ENCODE measurements around the gene NCK2.

The NCK2 gene

GRCh38 chr2:105736145-105736544 lies 8.6 kb upstream of the NCK2 start:
- no peak for DNase-seq (ENCODE audit: low read depth)

GRCh38 chr2:105737980-105738657 lies 6.6 kb upstream of the NCK2 start:
- no peak for DNase-seq (ENCODE audit: low read depth)

- DNase-seq (ENCODE audit: low read depth) = no peak
These were observed 6.0 kb upstream of the NCK2 start for GRCh38 chr2:105738658-105739241.

- DNase-seq (ENCODE audit: low read depth) = no peak
These were observed 5.3 kb upstream of the NCK2 start for GRCh38 chr2:105739426-105739825.

GRCh38 chr2:105739944-105740530 lies 4.7 kb upstream of the NCK2 start:
- DNase-seq (ENCODE audit: low read depth) = no peak

GRCh38 chr2:105741174-105741573 lies 3.5 kb upstream of the NCK2 start:
- no peak for DNase-seq (ENCODE audit: low read depth)

GRCh38 chr2:105741617-105742016 lies 3.1 kb upstream of the NCK2 start:
- DNase-seq (ENCODE audit: low read depth) = no peak

- DNase-seq (ENCODE audit: low read depth) = no peak
These were observed 412 bp upstream of the NCK2 start for GRCh38 chr2:105744091-105744908.

GRCh38 chr2:105746177-105747080 lies 1.7 kb downstream of the NCK2 start:
- no peak for DNase-seq (ENCODE audit: low read depth)

- DNase-seq (ENCODE audit: low read depth) = no peak
These were observed 2.7 kb downstream of the NCK2 start for GRCh38 chr2:105747254-105747894.

- no peak for DNase-seq (ENCODE audit: low read depth)
These were observed 3.3 kb downstream of the NCK2 start for GRCh38 chr2:105747991-105748390.

- DNase-seq (ENCODE audit: low read depth) = no peak
These were observed 3.9 kb downstream of the NCK2 start for GRCh38 chr2:105748566-105748965.

- DNase-seq (ENCODE audit: low read depth) = no peak
These were observed 5.1 kb downstream of the NCK2 start for GRCh38 chr2:105749583-105750400.

GRCh38 chr2:105750735-105751134 lies 6.0 kb downstream of the NCK2 start:
- no peak for DNase-seq (ENCODE audit: low read depth)

GRCh38 chr2:105751272-105751671 lies 6.6 kb downstream of the NCK2 start:
- no peak for DNase-seq (ENCODE audit: low read depth)

- no peak for DNase-seq (ENCODE audit: low read depth)
These were observed 8.1 kb downstream of the NCK2 start for GRCh38 chr2:105752691-105753358.

GRCh38 chr2:105753380-105753779 lies 8.7 kb downstream of the NCK2 start:
- DNase-seq (ENCODE audit: low read depth) = no peak

- DNase-seq (ENCODE audit: low read depth) = no peak
These were observed 9.3 kb downstream of the NCK2 start for GRCh38 chr2:105754011-105754410.

GRCh38 chr2:105754994-105755393 lies 10.3 kb downstream of the NCK2 start:
- no peak for DNase-seq (ENCODE audit: low read depth)

GRCh38 chr2:105755895-105756294 lies 11.2 kb downstream of the NCK2 start:
- DNase-seq (ENCODE audit: low read depth) = no peak
